Breast epithelium (tissue), 3 donors: ENCODE data around the gene TSHZ1.

ENCODE experiments used
- POLR2A ChIP-seq: fragments of 450-650 bp; IDR thresholded peaks from one replicate; pipeline ENCODE4 v1.6.1; 2016; ENCODE audit warnings: antibody characterized with exemption, mild to moderate bottlenecking, moderate library complexity
- POLR2AphosphoS5 ChIP-seq, 3 donors: sonication (generic); formaldehyde crosslinking; IDR thresholded peaks; one replicate each; pipeline ENCODE4 v1.6.1; 2017; ENCODE audit warnings: antibody characterized with exemption in 3 of 3
- TF ChIP-seq, protein P1 (sequence below), 3 donors: fragments of 450-650 bp; IDR thresholded peaks; one replicate each; pipeline ENCODE4 v1.5.1; 2016 to 2017; ENCODE audit warnings: antibody characterized with exemption in 3 of 3, mild to moderate bottlenecking in 3 of 3, moderate library complexity in 3 of 3

DNA sequence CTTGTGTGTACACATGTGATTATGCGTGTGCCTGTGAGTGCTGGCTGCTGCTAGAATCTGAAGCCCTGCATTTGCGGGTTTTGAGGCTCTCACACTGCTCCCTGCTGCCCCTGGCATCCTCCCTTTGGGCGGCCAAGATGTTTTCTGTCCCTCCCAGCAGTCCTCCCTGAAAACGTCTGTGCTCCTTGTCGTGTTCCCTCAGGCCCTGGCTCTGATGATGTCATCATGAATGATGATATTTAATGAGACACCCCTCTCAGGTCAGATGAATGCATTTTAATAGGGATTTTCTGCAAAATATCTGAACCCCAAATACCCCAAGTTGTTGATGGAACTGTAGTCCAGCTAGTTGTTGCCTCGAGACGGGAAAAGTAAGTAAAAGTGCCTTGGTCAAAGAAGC lies 73.1 kb downstream of the TSHZ1 start:
- TF ChIP-seq, protein P1, sequence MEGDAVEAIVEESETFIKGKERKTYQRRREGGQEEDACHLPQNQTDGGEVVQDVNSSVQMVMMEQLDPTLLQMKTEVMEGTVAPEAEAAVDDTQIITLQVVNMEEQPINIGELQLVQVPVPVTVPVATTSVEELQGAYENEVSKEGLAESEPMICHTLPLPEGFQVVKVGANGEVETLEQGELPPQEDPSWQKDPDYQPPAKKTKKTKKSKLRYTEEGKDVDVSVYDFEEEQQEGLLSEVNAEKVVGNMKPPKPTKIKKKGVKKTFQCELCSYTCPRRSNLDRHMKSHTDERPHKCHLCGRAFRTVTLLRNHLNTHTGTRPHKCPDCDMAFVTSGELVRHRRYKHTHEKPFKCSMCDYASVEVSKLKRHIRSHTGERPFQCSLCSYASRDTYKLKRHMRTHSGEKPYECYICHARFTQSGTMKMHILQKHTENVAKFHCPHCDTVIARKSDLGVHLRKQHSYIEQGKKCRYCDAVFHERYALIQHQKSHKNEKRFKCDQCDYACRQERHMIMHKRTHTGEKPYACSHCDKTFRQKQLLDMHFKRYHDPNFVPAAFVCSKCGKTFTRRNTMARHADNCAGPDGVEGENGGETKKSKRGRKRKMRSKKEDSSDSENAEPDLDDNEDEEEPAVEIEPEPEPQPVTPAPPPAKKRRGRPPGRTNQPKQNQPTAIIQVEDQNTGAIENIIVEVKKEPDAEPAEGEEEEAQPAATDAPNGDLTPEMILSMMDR (IDR thresholded peaks at IDR 0.05), result no peak
- no peak for TF ChIP-seq POLR2A
- no peak for TF ChIP-seq POLR2AphosphoS5 (IDR thresholded peaks at IDR 0.05)
